ENCODE data around the gene MTURN. TPM values are rescaled to one million over a fixed set of nuclear protein-coding genes. Genes with fewer than 3 reads are reported as not detected.

The MTURN gene
- total and polyA plus RNA-seq, 10 donors = 6.3 to 36.6 (median 14.8) TPM

DNA sequence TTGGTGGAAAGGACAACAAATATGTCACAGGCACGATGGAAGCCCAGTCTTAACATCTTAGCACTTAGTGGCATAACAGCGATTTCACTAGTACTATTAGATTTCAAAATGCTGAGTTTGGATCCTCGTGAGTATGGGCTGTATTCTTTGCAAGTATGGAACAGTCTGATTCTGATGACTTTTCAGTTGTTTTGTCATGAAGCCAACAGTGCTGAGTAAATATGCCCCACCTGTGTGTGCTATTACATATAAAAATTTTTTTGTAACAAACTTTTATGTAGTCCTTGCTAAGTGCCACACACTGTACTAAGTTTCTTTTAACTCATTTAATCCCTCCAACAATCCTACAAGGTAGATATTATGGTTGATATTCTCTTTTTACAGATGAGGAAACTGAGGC is 30.8 kb downstream of the MTURN start:
- Histone ChIP-seq H3K27me3 (replicated peaks in 1 of 7) (no peaks in the 10 kb centered on the region), H3K4me3 (no peak overlapping the region), H3K4me1 (peaks cover 14 to 57% (median 38%) of the 10 kb centered on the region in 6 donors), H3K9me3 (no peaks in the 10 kb centered on the region), H3K27ac (peak overlapping the region in 1 of 8 donors; percentile 22), H3K36me3 (no peaks in the 10 kb centered on the region)
- DNase-seq = no peak
- intact Hi-C loops (cut with DNase I; ENCODE audit: low total_unique reads) = loop anchor here (10.0 kb wide), 4 partner anchors 109 to 569 kb away; no protein-coding TSS in a partner anchor
- TF ChIP-seq POLR2AphosphoS5 (IDR thresholded peaks at IDR 0.05) = no peak
- no peak for TF ChIP-seq POLR2A (IDR thresholded peaks at IDR 0.05)
- TF ChIP-seq, protein P1, sequence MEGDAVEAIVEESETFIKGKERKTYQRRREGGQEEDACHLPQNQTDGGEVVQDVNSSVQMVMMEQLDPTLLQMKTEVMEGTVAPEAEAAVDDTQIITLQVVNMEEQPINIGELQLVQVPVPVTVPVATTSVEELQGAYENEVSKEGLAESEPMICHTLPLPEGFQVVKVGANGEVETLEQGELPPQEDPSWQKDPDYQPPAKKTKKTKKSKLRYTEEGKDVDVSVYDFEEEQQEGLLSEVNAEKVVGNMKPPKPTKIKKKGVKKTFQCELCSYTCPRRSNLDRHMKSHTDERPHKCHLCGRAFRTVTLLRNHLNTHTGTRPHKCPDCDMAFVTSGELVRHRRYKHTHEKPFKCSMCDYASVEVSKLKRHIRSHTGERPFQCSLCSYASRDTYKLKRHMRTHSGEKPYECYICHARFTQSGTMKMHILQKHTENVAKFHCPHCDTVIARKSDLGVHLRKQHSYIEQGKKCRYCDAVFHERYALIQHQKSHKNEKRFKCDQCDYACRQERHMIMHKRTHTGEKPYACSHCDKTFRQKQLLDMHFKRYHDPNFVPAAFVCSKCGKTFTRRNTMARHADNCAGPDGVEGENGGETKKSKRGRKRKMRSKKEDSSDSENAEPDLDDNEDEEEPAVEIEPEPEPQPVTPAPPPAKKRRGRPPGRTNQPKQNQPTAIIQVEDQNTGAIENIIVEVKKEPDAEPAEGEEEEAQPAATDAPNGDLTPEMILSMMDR (IDR thresholded peaks at IDR 0.05 in 8 of 11, conservative IDR thresholded peaks at IDR 0.05 in 3 of 11) = no peak
- WGBS, 5 donors = 80 to 91% (median 90%) methylated on average over 3 of the region's 3 CpGs

DNA sequence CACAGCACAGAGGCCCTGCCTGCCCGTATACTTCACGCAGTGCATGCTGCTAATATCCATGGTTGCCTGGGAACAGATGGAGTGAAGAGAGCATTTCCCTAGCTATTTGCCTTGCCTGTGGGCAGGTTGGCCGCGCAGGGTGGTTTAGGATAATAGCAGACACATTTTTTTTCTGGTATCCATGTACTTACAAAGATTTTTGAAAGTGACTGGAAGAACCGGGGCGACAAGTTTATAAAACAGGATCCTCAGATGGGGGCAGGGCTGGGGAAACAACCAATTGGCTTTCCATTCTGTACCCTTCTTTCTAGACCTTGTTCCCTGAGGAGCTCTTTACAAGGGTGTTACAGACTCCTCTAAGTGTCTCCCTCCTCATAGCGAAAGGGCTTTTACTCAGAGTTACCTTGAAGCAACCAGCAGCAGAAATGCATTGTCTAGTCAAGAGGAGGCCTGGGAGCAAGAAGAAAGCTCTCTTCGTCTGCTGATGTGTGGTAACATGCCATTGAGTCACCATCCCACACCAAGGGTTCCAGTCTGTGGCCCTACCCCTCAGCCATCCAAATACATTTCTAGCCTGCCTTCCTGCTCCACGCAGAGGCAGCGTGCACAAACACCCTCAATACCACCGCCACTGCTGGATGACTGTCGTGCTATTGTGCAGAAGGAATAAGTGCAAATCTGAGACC is 31.5 kb downstream of the MTURN start:
- Histone ChIP-seq H3K27ac (no peak overlapping the region), H3K36me3 (no peaks in the 10 kb centered on the region), H3K4me3 (no peak overlapping the region), H3K27me3 (replicated peaks in 1 of 7) (no peaks in the 10 kb centered on the region), H3K9me3 (no peaks in the 10 kb centered on the region), H3K4me1 (peaks cover 14 to 57% (median 37%) of the 10 kb centered on the region in 6 donors)
- intact Hi-C loops (cut with DNase I; ENCODE audit: low total_unique reads) = loop anchor here (10.0 kb wide), 4 partner anchors 109 to 569 kb away; no protein-coding TSS in a partner anchor
- no peak for DNase-seq
- WGBS, 5 donors = 84 to 95% (median 89%) methylated on average over 12 of the region's 12 CpGs
- TF ChIP-seq, protein P1 (IDR thresholded peaks at IDR 0.05 in 8 of 11, conservative IDR thresholded peaks at IDR 0.05 in 3 of 11) = no peak
- TF ChIP-seq POLR2AphosphoS5 (IDR thresholded peaks at IDR 0.05) (no peak), POLR2A (IDR thresholded peaks at IDR 0.05) (no peak)

DNA sequence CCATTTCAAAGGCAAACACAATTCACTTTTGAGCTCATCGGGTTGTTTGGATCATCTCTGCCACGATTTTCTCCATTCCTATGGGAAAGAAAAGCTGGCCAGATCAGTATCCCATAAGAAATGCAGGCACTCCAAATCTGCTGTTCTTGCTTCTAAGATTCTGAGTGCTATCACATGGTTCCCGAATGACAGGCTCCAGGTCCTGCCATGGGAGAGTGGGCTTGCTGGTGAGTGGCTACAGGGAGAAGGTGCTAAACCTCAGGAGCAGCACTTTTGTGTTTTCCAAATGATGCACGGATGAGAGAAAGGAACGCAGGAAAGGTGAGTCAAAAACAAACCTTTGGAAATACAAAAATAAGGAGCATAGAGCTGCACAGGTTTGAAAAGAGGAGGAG is 32.1 kb downstream of the MTURN start:
- Histone ChIP-seq H3K9me3 (no peaks in the 10 kb centered on the region), H3K27me3 (replicated peaks in 1 of 7) (no peaks in the 10 kb centered on the region), H3K4me3 (no peak overlapping the region), H3K27ac (no peak overlapping the region), H3K36me3 (no peaks in the 10 kb centered on the region), H3K4me1 (peaks cover 14 to 53% (median 33%) of the 10 kb centered on the region in 6 donors)
- intact Hi-C loops (cut with DNase I; ENCODE audit: low total_unique reads) = loop anchor here (10.0 kb wide), 4 partner anchors 108 to 568 kb away; no protein-coding TSS in a partner anchor
- DNase-seq = no peak
- no peak for TF ChIP-seq POLR2A (IDR thresholded peaks at IDR 0.05)
- TF ChIP-seq, protein P1 (IDR thresholded peaks at IDR 0.05 in 8 of 11, conservative IDR thresholded peaks at IDR 0.05 in 3 of 11) = no peak
- no peak for TF ChIP-seq POLR2AphosphoS5 (IDR thresholded peaks at IDR 0.05)
- 85 to 95% (median 93%) methylated on average over 5 of the region's 5 CpGs for WGBS, 5 donors

DNA sequence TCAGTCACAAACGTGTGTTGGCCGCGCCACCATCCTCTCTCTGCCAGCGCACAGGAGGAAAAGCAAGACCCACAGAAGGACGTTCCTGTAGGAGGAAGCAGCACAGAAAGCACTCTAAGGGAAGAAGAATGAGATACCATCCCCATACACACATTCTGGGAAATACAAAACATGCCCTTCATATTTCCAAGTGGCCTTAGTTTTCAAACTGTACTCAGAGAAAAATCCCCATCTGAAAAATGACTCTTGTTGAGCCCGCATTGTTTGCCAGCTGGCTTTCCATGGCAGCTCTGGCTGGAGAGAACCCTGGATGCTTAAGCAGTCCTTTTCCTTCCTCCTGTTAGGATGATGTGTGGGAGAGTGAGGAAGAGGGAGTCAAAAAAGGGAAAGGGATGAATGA is 33.1 kb downstream of the MTURN start:
- intact Hi-C loops (cut with DNase I; ENCODE audit: low total_unique reads) = loop anchor here (10.0 kb wide), 4 partner anchors 107 to 567 kb away; no protein-coding TSS in a partner anchor
- Histone ChIP-seq H3K4me1 (peaks cover 7 to 47% (median 23%) of the 10 kb centered on the region in 6 donors), H3K36me3 (no peaks in the 10 kb centered on the region), H3K27ac (no peak overlapping the region), H3K9me3 (no peaks in the 10 kb centered on the region), H3K27me3 (replicated peaks in 1 of 7) (no peaks in the 10 kb centered on the region), H3K4me3 (no peak overlapping the region)
- no peak for DNase-seq
- 80 to 88% (median 84%) methylated on average over 6 of the region's 6 CpGs for WGBS, 5 donors
- no peak for TF ChIP-seq POLR2AphosphoS5 (IDR thresholded peaks at IDR 0.05)
- no peak for TF ChIP-seq POLR2A (IDR thresholded peaks at IDR 0.05)
- TF ChIP-seq, protein P1 (IDR thresholded peaks at IDR 0.05 in 8 of 11, conservative IDR thresholded peaks at IDR 0.05 in 3 of 11) = no peak

All from spleen (tissue), 11 donors.